A549 (cell line): ENCODE results near the gene FAM124B.

Source experiments
- ESRRA ChIP-seq: fragments of 150-350 bp; IDR thresholded peaks from 2 replicates; pipeline ENCODE4 v1.6.1; 2014; ENCODE audit warnings: mild to moderate bottlenecking, low read length, borderline replicate concordance
- MAZ ChIP-seq: fragments of 150-350 bp; IDR thresholded peaks from 2 replicates; pipeline ENCODE4 v1.6.1; 2014; ENCODE audit warnings: antibody characterized with exemption, low read depth, low read length, borderline replicate concordance
- POLR2A ChIP-seq: IDR thresholded peaks from 2 replicates; pipeline ENCODE4 v1.6.1; 2012; ENCODE audit warnings: mild to moderate bottlenecking, low read length

GRCh38 chr2:224401641-224402342, at the start of gene FAM124B:
- TF ChIP-seq MAZ: no peak
- no peak for TF ChIP-seq ESRRA
- no peak for TF ChIP-seq POLR2A
